HFFc6 (cell line): ENCODE measurements around the gene TBC1D9. TPM values are rescaled to one million over a fixed set of nuclear protein-coding genes. Genes with fewer than 3 reads are reported as not detected.
A peak's percentile ranks its signal among the peaks of the same experiment; 100 is the strongest.

Source experiments
- DNase-seq: peaks from one replicate; pipeline ENCODE4 v3.0.0-alpha.2; 2018
- H3K27ac Mint-ChIP-seq: 2 replicates; pipeline ENCODE4 v1.8.0; 2020; ENCODE audit warnings: mild to moderate bottlenecking, mixed read lengths
- H3K27me3 Mint-ChIP-seq: 2 replicates; pipeline ENCODE4 v1.8.0; 2021; ENCODE audit warnings: mild to moderate bottlenecking, moderate library complexity, mixed read lengths; ENCODE audit not compliant: insufficient read depth
- H3K36me3 Mint-ChIP-seq: 2 replicates; pipeline ENCODE4 v1.8.0; 2021; ENCODE audit warnings: low read depth, mixed read lengths
- H3K4me1 Mint-ChIP-seq: 2 replicates; pipeline ENCODE4 v1.8.0; 2020; ENCODE audit warnings: low read depth, mixed read lengths
- H3K4me3 Mint-ChIP-seq: 2 replicates; pipeline ENCODE4 v1.8.0; 2020; ENCODE audit warnings: mild to moderate bottlenecking, moderate library complexity, mixed read lengths
- H3K9me3 Mint-ChIP-seq: 2 replicates; pipeline ENCODE4 v1.8.0; 2020; ENCODE audit warnings: mild to moderate bottlenecking, mixed read lengths
- CTCF ChIP-seq: fragments of 200-600 bp; sonication (generic); IDR thresholded peaks from 2 replicates; pipeline ENCODE4 v1.5.0; 2021; ENCODE audit warnings: antibody characterized with exemption, mild to moderate bottlenecking
- total RNA-seq, 6 experiments: library from RNA; stranded (reverse); fragmentation: NEBNext Ultra II Directional; extraction: Animal tissue kit (Norgen Biotek cat#: 25700); gene quantifications; 2 replicates in 1 of 6; 3 replicates in 5 of 6; pipeline ENCODE4 v1.2.3, GENCODE V29; 2021

TBC1D9 gene
- total RNA-seq, 6 experiments from 2014 or later, result 16.3 to 18.8 (median 18.1) TPM

GRCh38 chr4:140681201-140681600, 75.0 kb downstream of the TBC1D9 start:
- Mint-ChIP-seq H3K4me1 (peaks cover 15% of the 10 kb centered on the region), H3K4me3 (no peak overlapping the region), H3K9me3 (no peaks in the 10 kb centered on the region), H3K27ac (no peak overlapping the region), H3K27me3 (no peaks in the 10 kb centered on the region), H3K36me3 (peaks cover 13% of the 10 kb centered on the region)
- no peak for DNase-seq
- no peak for TF ChIP-seq CTCF

GRCh38 chr4:140680686-140681085, 75.5 kb downstream of the TBC1D9 start:
- Mint-ChIP-seq H3K36me3 (peaks cover 13% of the 10 kb centered on the region), H3K4me1 (peaks cover 20% of the 10 kb centered on the region)
- no peak for DNase-seq

GRCh38 chr4:140679576-140679975, 76.6 kb downstream of the TBC1D9 start:
- peaks cover 13% of the 10 kb centered on the region for H3K36me3 Mint-ChIP-seq
- no peak for TF ChIP-seq CTCF
- H3K4me3 Mint-ChIP-seq, result no peak overlapping the region
- no peak for DNase-seq
- no peak overlapping the region for H3K27ac Mint-ChIP-seq
- peaks cover 25% of the 10 kb centered on the region for H3K4me1 Mint-ChIP-seq
- H3K9me3 Mint-ChIP-seq, result no peaks in the 10 kb centered on the region
- no peaks in the 10 kb centered on the region for H3K27me3 Mint-ChIP-seq

More at GRCh38 chr4:140680686-140681085, 75.5 kb downstream of the TBC1D9 start:
- H3K27me3 Mint-ChIP-seq, result no peaks in the 10 kb centered on the region
- H3K27ac Mint-ChIP-seq, result no peak overlapping the region
- TF ChIP-seq CTCF, result no peak
- no peak overlapping the region for H3K4me3 Mint-ChIP-seq
- no peaks in the 10 kb centered on the region for H3K9me3 Mint-ChIP-seq

- peak overlapping the region; percentile 47 for H3K27ac Mint-ChIP-seq
- peaks cover 28% of the 10 kb centered on the region for H3K4me1 Mint-ChIP-seq
- no peaks in the 10 kb centered on the region for H3K9me3 Mint-ChIP-seq
- DNase-seq, result no peak
- no peak for TF ChIP-seq CTCF
- no peak overlapping the region for H3K4me3 Mint-ChIP-seq
- no peaks in the 10 kb centered on the region for H3K27me3 Mint-ChIP-seq
- H3K36me3 Mint-ChIP-seq, result peaks cover 13% of the 10 kb centered on the region
These were observed 80.5 kb downstream of the TBC1D9 start for GRCh38 chr4:140675599-140676231.

- no peaks in the 10 kb centered on the region for H3K9me3 Mint-ChIP-seq
- no peak for DNase-seq
- H3K4me3 Mint-ChIP-seq, result no peak overlapping the region
- peaks cover 21% of the 10 kb centered on the region for H3K36me3 Mint-ChIP-seq
- peaks cover 20% of the 10 kb centered on the region for H3K4me1 Mint-ChIP-seq
- H3K27ac Mint-ChIP-seq, result no peak overlapping the region
- no peaks in the 10 kb centered on the region for H3K27me3 Mint-ChIP-seq
- no peak for TF ChIP-seq CTCF
These were observed 82.5 kb downstream of the TBC1D9 start for GRCh38 chr4:140673729-140674128.
